SKM-1 (cell line): ENCODE measurements around the gene SIRPD.

Experiments used
- DNase-seq: peaks from one replicate; lab custom pipeline; 2025; ENCODE audit not compliant: unreplicated experiment; lab: John Stamatoyannopoulos, UW

Gene SIRPD

GRCh38 chr20:1538655-1539054 lies 18.9 kb downstream of the SIRPD start:
- DNase-seq = no peak

GRCh38 chr20:1537731-1538058 lies 19.8 kb downstream of the SIRPD start:
- peak; percentile 71 for DNase-seq

- peak; percentile 27 for DNase-seq
Measured at GRCh38 chr20:1536893-1537730, 20.4 kb downstream of the SIRPD start.

GRCh38 chr20:1535420-1536175 lies 21.9 kb downstream of the SIRPD start:
- no peak for DNase-seq

- DNase-seq = no peak
Measured at GRCh38 chr20:1534526-1534925, 23.0 kb downstream of the SIRPD start.

- no peak for DNase-seq
Measured at GRCh38 chr20:1533059-1533458, 24.4 kb downstream of the SIRPD start.

- no peak for DNase-seq
Measured at GRCh38 chr20:1528811-1529210, 28.7 kb downstream of the SIRPD start.

- DNase-seq = no peak
Measured at GRCh38 chr20:1527923-1528322, 29.6 kb downstream of the SIRPD start.

- DNase-seq = no peak
Measured at GRCh38 chr20:1526896-1527295, 30.6 kb downstream of the SIRPD start.

GRCh38 chr20:1526310-1526709 lies 31.2 kb downstream of the SIRPD start:
- no peak for DNase-seq

GRCh38 chr20:1524004-1524403 lies 33.5 kb downstream of the SIRPD start:
- no peak for DNase-seq

GRCh38 chr20:1517010-1517409 lies 40.5 kb downstream of the SIRPD start:
- no peak for DNase-seq

GRCh38 chr20:1513801-1514200 lies 43.7 kb downstream of the SIRPD start:
- DNase-seq = no peak

- no peak for DNase-seq
Measured at GRCh38 chr20:1509237-1509636, 48.3 kb downstream of the SIRPD start.

GRCh38 chr20:1508574-1508973 lies 48.9 kb downstream of the SIRPD start:
- DNase-seq = no peak

- DNase-seq = no peak
Measured at GRCh38 chr20:1507276-1507675, 50.2 kb downstream of the SIRPD start.

GRCh38 chr20:1505871-1506270 lies 51.6 kb downstream of the SIRPD start:
- no peak for DNase-seq

GRCh38 chr20:1505361-1505760 lies 52.1 kb downstream of the SIRPD start:
- DNase-seq = no peak

GRCh38 chr20:1503564-1504227 lies 53.8 kb downstream of the SIRPD start:
- peak; percentile 53 for DNase-seq

GRCh38 chr20:1500496-1500895 lies 57.0 kb downstream of the SIRPD start:
- no peak for DNase-seq

GRCh38 chr20:1499528-1500420 lies 57.7 kb downstream of the SIRPD start:
- DNase-seq = no peak
